HG02588 (cell line): Measurements from ENCODE around the gene ELN.

ENCODE experiments used
- ATAC-seq: cut with Tn5 transposase; IDR thresholded peaks from one replicate; pipeline ENCODE4 v1.9.1; 2021; ENCODE audit warnings: mild to moderate bottlenecking, moderate library complexity; ENCODE audit not compliant: unreplicated experiment

The ELN gene

DNA sequence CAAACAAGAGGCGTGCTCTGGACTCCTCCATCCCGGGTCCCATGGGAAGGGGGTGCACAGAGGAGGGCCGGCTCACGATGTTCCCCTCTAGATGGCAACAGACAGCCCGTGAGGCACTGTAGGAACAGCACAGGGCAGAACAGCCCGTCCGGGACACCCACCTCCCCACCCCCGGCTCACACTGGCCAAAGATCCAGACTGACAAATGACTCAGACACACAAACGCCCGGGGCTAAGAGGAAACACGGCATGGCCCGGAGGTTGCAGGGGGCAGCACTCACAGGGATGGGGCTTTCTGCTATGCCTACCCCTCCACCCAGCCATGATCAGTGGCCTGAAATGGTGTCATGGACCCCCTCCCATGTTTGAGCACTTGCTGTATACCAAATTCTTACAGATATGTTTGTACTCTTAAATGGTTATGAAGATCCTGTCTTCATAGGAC is 4.9 kb upstream of the ELN start:
- no peak for ATAC-seq

DNA sequence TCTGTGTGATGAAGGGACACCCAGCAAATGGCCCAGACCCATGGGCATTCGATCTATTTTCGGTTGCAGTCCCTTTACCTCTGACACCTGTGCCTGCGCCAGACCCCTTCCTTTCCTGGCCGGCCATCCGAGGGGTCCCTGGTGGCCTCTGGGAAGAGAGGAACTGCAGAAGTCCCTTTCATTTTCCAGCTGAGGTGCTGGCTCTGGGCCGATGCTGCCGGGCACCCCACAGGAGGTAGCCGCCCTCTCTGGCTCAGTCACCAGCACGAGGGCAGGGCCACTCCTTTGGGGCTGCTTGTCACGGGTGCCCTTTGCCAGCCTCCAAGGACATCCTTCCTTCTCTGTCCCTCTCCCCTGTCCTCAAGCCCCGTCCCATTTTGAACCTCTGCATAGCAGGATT is 4.2 kb upstream of the ELN start:
- ATAC-seq, result no peak

DNA sequence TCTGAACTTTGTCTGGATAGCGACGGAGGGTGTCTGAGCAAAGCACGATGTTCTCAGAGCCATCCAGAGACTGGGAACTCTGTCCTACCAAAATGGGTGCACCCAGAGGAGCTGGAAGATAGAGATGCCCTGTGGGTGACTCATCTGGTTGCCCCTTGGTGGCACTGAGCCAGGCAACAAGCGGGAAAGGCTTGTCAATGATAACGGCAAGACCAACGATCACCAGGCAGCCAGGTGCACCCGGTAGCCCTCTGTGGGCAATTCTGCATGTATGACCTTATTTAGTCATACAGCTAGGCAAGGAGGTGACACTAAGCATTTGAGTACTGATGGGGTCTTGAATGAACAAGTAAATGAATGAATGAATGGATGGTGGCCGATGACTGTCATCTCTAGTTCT is 2.8 kb upstream of the ELN start:
- no peak for ATAC-seq

DNA sequence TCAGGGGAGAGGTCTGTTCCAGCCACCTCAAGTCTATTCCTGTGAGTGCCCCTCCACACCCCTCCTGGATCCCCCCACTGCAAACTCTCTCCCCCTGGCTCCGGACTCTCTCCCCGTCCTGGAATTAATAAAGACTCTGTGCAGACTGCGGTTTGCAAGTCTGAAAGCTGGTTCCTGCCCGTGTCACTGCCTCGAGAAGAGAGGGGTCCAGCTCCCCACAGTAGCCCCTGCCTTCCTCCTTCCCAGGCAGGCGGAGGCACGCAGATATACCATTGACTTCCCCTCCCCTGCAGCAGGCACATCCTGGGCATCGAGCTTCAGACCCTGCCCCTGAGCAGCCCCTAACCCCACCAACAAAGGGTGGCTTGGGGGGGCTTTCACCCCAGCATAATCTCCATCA is 2.2 kb upstream of the ELN start:
- ATAC-seq, result no peak

DNA sequence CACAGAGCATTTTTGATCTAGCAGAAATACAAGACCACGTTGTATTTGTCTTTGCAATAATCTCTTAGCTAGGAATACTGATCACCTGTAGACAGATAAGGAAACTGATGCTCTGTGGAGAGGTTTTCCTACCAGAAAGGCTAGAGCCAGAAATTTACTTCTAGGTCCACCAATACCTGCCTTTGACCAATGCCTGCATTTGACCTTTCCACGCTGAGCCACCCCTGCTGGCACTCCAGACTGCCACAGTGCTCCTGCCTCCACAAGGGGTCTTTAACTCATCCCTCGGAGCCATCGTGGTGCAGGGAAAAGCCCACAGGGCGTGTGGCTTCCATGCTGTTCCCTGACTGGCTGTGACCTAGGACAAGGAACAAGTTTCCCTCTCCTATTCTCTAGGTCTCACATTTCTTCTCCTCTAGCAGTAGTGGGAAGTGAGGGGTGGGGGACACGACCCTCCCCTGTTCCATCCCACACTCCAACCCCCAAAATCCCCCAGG is 1.5 kb upstream of the ELN start:
- ATAC-seq, result no peak

DNA sequence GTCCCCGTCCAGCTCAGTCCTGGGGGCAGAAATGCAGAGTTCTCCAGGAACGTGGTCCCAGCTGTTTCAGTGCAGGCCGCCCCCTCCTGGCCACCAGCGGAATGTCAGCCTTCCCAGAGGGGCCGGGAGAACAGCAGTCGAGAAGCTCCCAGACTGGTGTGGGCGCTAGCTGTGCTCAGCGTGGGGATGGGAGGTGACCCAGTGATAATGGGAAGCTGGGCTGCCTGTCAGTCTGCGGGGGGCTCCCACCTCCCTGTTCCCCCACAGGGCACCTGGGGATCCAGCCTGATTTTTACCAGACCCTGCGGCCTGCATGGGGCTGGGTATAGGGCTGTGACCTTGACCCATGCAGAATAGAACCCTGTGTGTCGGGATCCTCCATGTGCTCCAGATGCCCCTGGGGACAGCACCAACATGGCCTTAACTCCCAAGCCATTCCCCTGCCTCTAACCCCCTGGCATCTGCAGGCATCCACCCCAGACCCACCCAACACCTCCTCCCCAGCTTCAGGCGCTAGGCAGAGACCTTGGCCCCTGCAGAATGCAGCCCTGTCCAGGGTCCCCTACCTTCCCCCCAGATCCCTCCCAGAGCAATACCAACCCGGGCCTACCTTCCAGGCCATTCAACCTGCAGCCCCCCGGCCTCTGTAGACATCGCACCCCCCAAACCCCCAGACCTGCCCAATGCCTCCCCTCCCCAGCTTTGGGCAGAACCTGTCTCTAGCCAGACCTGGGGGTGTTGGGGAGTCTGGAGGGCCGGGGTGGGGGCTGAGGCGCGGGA is 880 bp upstream of the ELN start:
- ATAC-seq, result no peak

DNA sequence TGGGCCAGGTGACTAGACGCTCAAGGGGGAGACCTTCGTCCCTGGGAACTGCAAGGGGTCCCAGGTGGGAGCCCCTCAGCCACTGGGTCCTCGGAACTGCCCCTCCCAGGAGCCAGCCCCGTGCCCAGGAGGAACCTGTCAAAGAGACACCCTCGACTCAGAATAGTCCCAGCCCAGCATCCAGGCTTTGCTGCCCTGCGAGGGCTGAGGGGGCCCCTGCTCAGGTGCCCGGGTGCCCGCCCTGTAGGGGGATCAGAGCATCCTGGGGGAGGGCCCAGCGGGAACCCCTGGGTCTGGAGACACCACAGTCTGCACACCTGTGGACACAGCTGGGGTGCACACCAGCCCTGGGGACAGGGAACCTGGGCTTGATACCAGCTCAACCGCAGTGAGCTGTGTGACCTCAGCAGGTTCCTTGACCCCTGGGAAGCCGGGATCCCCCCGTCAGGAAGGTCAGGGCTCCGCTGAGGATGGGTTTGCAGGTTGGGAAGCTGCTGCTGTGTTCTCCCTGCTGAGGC is 407 bp downstream of the ELN start:
- ATAC-seq, result no peak

DNA sequence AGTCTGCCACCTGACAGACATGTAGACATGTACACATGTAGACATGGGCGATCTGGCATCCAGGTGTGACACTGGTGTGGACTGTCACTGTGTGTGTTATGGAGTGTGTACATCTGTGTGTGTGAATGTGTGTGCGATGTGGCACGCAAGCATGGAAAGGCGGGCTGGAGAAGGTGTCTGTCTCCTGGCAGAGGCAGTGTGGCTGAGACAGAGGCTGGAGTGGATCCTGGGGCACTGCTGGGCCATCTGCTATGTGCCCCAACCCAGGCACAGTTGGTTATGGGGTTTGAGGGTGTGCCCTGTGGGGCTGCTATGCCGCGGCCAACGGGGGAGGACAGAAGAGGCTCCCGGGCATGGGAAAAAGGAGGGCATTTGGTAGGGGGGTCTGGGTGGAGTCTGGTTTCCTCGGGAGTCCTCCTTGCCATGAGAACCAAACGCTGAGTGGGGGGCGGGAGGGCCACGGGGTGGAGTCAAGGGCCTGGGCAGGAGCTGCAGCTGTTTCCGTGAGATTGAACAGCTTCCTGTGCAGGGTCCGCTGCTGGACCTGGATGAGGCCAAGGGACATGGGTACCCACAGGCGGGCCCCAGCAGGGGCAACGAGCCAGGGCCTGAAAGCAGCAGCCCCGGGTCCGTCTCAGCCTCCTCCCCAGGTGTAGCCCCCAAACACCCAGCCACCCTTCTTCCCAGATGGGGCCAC is 1.3 kb downstream of the ELN start:
- no peak for ATAC-seq

DNA sequence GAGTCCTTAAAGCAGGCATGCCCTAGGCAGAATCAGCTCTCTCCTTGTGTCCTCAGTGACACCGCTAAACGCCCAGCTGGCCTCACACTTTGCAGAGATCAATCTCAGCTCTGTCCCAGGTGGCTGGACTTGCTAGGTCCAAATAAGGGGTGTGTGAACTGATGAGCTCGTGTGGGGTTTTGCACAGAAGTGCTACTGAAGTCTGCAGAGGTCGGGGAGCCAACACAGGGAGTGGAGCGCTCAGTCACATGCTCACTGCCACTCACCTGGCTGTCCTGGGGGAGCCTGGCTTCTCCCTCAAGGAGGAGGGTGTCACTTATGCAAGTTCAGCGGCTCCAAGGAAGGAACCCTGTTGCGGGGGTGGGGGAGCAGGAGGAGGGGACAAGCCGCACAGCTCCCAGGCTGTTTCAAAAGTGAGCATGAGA is 2.0 kb downstream of the ELN start:
- ATAC-seq, result no peak

DNA sequence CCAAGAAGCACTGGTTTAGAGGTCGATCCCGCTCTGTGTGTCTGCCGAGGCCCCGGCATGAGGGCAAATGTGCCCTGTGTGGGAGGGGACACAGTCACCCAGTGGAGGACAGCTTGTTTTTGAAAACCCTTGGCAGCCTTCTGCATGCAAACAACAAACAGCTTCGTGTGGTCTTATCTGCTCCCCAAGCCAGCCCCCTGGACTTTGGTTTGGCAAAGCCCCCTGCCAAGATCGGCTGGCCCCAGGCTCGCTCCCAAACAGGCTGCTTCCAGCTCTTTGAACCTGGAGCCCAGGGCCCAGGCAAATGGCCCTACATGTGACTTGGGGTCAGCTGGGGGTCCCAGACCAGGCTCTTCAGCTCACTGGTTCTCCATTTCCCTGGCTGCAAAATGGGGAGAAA is 2.9 kb downstream of the ELN start:
- no peak for ATAC-seq

DNA sequence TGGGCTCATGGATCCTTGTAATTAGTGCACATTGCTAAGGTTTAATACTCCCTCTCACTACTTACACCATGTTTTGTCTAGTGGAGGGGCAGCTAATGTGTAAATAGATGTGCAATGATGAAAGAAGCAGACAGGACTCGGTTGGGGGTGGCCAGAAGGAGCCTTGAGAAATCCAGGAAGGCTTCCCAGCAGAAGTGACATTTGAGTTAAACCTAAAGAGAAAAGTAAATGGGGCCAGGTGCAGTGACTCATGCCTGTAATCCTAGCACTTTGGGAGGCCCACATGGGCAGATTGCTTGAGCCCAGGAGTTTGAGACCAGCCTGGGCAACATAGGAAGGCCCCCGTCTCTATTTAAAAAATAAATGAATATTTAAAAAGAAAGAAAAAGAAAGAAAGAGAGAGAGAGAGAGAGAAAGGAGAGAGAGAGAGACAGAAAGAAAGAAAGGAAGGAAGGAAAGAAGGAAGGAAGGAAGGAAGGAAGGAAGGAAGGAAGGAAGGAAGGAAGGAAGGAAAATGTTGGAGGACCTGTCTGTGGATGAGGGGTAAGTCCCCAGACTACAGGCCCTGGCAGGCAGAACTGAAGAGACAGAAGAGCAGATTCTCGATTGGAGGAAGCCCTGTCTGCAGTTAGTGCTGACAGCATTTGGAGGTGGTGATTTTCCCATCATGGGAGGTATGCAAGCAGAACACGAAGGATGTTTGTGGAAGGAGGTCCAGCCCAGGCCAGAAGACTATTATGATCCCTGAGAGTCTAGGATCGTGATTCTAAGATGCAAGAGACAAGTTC is 3.6 kb downstream of the ELN start:
- no peak for ATAC-seq

DNA sequence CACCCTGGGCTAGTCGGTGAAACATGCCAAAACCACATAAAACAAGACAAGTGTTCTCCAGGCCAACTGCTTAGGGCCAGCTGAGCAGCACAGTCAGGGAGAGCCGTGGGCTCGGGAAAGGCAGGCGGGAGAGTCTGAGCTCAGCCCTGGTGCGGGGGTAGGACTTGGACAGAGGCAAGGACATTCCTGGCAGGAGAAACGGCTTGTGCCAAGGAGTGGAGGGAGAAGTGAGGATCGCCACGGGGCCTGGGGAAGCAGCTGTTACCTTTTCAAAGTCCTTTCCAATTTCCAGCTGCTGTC is 4.2 kb downstream of the ELN start:
- ATAC-seq, result no peak

DNA sequence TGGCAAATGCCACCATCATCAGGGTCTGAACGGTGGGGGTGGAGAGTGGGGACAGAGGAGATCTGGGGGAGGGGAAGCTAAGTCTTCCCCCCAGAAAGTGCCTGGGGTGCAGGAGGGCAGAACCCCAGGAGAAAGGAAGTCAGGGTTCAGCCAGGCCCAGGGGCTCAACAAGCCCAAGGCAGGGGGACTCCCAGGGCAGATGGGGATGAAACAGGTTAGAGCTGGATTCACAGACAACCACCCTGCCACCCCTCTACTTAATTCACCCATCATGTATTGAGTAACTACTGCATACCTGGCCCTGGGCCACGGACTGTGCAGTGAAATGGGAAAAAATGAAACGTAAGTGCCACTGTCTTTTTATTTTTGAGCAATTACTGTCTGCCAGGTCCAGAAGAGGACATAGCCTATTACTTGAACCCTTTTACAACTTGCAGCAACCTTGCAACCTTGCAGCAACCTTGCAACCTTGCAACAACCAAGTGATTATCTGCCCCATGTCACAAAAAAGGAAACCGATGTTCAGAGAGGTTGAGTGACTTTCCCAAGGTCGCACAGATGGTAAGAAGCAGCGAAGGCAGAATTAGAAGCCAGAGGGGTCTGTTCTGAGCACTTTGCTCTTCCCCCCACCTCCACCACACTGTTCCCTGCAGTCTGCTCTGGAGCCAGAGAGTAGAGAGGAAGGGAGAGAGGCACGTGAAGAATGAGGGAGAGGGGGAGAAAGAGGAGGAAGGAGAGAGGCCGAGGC is 4.8 kb downstream of the ELN start:
- ATAC-seq, result no peak

DNA sequence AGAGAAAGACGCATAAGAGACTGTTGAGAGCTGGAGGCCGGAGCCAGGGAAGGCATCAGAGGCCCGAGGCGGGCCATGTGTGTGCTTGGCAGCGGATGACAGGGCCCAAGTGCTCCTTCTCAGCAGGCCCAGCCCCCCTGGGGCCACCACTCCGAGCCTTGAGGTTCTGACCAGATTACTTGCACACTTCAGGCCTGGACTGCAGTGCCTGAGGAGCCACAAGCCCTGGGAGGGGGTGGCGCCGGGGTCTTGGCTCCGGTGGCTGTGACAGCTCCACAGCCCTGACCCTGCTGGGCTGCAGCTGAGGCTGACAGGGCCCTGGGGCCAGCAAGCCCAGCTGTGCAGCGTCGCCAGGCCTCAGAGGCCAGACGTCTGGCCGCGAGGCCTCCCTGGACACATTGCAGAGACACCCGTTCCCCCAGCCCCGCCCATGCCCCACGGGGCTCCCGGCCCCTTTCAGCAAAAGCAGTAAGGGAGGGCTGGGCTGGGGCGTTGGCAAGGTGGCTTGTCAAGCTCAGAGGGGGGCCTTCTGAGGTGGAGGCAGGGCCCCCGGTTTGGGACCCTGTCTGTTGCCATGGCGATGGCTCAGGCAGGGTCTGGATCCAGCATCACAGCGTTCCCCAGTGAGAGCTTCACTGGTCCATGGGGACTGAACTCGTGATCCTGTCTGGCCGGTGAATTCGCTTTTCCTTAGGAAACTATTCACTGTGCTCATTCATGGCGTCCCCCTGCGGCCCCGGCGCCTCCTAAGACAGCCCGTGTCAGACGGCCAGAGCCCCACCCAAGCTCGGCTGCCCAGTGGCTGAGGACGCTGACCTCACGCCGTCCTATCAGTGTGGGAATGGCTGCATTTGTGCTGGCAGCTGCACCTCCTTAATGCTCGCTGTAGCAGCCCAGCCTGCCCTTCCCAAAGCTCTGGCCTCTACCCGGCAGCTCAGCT is 5.7 kb downstream of the ELN start:
- ATAC-seq, result no peak

DNA sequence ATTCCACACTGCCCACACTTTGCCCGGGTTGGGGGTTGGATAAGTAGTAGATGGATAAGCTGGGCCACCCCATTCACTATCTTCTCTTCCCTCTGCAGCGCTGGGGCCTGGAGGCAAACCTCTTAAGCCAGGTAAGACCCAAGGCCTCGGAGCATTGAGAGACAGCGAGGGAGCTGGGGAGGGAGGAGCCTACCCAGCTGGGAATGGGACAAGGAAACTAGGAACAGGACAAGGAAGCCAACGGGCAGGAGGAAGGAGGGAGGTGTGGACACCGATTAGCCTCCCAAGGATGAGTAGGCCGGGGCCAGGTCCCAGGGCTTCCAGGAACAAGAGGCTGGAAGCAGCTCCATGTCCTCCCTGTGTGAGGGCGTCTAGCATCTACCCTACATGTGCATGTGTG is 9.6 kb downstream of the ELN start:
- no peak for ATAC-seq

DNA sequence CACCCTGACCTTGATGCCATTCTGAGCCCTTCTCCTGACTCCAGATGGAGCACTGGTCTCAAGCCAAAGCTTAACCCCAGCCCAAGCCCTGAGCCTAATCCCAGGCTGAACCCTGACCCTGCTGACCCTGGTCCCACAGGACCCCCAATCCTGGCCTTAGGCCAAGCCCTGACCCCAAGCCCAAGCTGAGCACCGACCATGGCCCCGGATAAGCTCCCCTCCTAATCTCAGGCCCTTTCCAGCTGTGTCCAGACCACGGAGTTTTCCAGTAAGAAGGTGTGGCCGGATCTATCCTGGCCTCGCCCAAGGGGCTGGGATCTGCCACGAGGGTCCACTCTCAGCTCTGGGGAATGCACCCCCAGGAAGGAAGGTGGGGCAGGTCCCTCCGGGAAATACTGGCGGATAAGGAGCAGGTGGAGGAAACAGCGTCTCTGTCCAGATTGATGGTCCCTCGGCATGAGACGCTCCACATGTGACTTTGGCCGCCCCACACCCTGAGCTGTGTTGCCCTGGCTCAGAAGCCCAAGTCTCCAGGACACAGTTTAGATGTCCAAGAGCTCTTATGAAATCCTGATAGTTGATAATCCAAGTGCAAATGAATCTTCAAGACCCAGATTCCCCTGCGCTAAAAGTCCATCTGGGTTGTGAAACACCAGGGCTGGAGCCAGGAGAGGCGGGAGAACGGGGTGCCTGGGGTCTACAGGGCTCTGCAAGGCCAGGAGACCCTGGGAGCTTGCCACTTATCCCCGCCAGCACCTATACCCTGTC is 10.4 kb downstream of the ELN start:
- ATAC-seq, result no peak

DNA sequence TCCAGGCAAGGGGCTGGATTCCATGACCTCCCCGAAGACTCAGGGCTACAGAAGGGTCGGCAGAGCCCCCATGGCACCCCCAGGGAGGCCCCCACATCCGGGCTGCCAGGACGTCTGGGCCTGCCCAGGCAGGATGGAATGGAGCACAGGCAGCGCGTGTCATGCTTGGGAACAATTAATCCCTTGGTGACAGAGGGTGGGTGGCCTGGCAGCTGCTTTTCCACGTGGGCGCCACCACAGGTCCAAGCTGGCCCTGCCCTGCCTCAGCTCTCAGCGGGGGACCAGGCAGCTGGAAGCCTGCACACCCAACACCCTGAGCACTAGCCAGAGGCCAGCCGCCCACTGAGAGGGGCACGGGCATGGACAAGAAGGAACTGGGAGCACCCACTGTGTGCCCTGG is 11.4 kb downstream of the ELN start:
- no peak for ATAC-seq

DNA sequence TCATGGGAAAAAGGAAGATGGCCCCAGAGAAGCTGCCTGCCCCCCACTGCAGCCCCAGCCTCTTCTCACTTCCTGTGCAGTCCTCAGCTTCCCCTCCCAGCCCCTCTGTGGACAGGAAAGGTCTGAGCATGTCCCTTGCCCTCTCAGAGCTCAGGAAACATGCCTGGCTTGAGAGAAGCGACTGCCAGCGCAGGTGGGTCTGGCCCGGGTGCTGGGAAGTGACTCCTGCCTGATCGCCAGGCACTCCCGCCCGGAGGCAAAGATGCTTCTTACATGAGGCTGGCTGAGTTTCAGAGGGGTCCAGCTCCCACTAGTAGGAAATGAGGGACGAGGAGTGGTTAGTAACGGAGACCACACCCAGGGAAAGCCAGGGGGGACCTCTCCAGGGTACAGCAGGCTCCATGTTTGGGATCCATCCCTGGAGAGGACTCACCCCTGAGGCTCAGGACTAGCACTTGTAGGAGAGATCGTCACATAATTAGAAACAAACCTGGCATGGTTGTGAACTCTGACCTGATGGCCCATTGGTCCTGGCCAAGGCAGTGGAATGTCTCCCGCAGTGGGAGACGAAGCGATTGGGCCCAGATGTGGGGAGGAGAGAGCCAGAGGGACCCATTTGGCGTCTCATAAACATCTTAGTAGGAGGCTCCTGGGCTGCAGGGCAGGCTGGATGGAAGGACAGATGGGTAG is 12.3 kb downstream of the ELN start:
- ATAC-seq, result no peak
